Right lobe of liver (tissue), 4 donors: Measurements from ENCODE around the gene KANSL2.

Source experiments
- POLR2A ChIP-seq: fragments of 450-650 bp; IDR thresholded peaks from one replicate; pipeline ENCODE4 v1.6.1; 2017; ENCODE audit warnings: antibody characterized with exemption, mild to moderate bottlenecking
- TF ChIP-seq, protein P1 (sequence below), 4 donors: fragments of 200-600 bp in 3 of 4; fragments of 450-650 bp in 1 of 4; IDR thresholded peaks; one replicate each; pipeline versions ENCODE4 v1.5.1 to v1.8.0; 2016 to 2022; ENCODE audit warnings: antibody characterized with exemption in 4 of 4, mild to moderate bottlenecking in 2 of 4
- donor health status: DM: no; HTN: no; CAD: no.
- donor health status: DM: no; HTN: no; CAD: no.
- donor health status: DM: no; HTN: yes; CAD: no.

DNA sequence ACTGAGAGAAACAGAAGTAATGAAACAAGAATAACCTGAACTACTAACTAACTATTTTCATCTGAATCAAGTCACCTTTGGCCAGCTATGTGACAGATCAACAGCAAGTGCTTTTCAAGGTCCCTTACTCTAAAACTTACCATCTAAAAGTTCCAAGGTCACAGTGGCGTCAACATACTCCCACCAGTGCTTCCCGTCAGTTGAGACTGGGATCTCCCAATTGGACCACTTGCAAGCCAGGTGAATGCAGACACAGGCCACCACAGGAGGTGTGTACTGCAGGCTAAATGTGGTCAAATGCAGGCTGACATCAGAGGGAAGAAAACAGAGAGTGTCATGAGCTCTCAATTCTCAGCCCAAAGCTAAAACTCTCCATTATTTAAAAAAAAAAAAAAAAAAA is 13.8 kb upstream of the KANSL2 start:
- TF ChIP-seq, protein P1, sequence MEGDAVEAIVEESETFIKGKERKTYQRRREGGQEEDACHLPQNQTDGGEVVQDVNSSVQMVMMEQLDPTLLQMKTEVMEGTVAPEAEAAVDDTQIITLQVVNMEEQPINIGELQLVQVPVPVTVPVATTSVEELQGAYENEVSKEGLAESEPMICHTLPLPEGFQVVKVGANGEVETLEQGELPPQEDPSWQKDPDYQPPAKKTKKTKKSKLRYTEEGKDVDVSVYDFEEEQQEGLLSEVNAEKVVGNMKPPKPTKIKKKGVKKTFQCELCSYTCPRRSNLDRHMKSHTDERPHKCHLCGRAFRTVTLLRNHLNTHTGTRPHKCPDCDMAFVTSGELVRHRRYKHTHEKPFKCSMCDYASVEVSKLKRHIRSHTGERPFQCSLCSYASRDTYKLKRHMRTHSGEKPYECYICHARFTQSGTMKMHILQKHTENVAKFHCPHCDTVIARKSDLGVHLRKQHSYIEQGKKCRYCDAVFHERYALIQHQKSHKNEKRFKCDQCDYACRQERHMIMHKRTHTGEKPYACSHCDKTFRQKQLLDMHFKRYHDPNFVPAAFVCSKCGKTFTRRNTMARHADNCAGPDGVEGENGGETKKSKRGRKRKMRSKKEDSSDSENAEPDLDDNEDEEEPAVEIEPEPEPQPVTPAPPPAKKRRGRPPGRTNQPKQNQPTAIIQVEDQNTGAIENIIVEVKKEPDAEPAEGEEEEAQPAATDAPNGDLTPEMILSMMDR (IDR thresholded peaks at IDR 0.05) = no peak
- TF ChIP-seq POLR2A = no peak
